Measurements from ENCODE around the gene CHL1.

The CHL1 gene

DNA sequence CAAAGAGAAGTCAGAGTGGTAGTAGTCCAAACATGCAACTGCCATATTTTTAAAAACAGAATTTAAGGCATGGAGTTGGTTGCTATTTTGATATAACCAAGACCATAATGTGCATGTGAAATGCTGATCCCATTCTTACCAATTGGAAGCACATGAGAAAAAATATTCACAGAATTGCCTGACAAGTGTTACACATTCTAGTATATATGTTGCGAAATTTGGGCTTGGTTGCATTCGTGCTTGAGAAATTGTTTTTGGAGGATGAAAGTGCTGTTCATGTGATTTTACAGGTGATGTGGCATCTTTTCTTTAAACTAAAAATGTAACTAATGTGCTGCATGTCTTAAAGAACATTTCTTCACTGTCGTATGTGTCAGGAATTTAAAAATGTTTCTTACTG lies 199.7 kb downstream of the CHL1 start:
- no peak for DNase-seq (ENCODE audit: low read depth in 2 of 2)

DNA sequence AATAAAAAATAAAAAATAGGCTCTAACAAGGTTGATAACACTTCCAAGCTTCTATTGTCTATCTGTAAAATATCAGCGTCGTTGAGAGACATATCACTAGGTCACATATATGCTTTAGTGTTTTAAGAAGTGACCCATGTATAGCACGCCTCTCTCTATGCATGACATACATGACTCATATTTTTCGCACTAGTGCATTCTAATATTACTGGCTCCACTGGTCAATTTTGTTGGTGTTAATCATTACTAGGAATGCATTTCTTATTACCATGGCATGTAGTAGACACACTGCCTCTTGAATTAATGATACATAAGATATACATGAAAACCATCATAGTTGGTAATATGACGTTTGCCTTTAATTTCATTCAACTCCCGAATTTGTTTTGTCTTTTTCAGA lies 203.1 kb downstream of the CHL1 start:
- no peak for DNase-seq (ENCODE audit: low read depth in 2 of 2)

DNA sequence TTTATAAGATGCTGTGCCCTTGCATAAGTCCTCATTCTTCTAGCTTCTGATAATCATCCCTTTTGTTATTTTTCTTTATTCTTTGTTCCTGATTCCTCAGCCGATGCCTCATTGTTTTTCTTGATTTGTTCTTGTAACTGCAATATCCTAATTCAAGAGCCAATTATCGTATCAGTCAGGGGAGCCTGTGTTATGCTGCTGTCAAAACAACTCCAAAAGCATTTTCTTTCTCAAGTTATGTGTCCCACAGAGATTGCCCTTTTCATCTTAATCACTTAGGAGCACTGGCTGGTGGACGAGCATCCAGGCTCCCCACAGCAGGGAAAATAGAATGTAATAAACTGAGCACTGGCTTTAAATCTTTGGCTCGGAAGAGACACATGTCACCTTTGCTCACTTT lies 207.3 kb downstream of the CHL1 start:
- DNase-seq (ENCODE audit: low read depth in 2 of 2) = no peak

DNA sequence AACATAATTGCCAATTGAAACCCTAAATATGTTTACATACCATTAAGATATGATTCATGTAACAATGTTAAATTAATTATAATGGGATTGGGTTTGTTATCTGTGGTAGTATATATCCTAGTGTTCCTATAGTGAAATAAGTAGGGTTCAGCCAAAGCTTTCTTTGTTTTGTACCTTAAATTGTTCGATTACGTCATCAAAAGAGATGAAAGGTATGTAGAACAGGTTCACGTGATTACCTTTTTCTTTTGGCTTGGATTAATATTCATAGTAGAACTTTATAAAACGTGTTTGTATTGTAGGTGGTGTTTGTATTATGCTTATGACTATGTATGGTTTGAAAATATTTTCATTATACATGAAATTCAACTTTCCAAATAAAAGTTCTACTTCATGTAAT lies 212.4 kb downstream of the CHL1 start:
- no peak for DNase-seq (ENCODE audit: low read depth in 2 of 2)

DNA sequence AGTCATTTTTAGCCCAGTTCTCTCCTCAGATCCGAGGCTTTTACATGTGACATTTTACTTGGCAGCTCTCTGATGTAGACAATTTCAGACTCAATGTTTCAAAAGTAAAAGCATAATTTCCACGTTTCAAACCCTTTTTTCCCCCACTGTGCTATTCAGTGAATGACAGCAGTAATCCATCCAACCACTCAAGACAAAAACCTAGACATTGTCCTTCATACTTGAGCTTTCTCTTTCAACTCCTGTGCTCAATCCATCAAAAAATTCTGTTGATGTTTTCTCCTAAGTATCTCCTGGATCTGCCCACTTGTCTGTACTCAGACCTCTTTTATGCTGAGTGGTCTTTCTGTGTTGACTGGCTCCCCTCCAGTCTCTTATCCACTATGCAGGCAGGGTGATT lies 214.7 kb downstream of the CHL1 start:
- no peak for DNase-seq (ENCODE audit: low read depth in 2 of 2)

DNA sequence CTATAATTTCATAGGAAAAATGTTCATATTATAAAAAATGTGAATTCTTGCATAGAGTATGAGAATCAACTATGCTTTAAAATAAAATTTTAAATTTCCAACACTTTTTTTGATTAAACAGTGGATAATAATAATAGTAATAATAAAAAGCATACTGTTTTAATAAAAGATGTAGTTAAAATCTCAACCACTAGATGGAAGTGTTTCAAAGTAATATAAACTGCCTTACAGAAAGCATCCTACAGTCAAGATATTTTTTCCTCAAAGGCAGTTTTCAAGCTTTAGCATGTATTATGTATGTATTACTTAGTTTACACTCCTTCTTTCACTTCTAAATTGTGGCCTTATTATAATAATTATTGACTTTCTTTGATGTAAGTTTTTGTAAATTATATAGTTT lies 217.5 kb downstream of the CHL1 start:
- DNase-seq (ENCODE audit: low read depth in 2 of 2) = no peak

DNA sequence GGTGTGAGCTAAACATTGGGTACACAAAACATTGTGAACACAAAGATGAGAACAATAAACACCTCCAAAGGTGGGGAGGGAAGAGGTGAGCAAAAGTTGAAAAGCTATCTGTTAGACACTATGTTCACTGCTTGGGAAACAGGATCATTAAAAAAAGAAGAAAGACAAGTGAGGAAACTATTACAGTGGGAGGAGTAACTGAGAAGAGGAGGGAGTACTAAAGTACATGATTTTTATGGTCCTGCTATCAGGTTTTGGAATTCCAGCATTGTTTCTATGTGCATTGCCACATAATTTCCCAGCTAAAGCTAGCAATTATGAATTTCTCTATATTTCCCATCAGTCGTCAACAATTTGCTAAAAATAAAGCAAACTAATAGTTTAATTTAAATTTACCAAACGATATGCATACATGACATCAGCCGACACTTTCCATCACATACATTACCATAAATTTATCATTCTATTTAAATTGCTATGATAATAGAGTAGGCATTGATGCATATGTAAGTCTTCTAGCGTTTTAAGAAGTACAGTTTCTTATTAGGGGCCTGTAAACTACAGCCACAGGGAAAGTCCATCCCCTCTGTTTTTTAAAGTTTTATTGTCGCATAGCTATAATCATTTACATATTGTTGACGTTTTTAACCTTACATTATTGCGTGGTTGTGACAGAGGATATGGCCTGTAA lies 221.8 kb downstream of the CHL1 start:
- no peak for DNase-seq (ENCODE audit: low read depth in 2 of 2)

DNA sequence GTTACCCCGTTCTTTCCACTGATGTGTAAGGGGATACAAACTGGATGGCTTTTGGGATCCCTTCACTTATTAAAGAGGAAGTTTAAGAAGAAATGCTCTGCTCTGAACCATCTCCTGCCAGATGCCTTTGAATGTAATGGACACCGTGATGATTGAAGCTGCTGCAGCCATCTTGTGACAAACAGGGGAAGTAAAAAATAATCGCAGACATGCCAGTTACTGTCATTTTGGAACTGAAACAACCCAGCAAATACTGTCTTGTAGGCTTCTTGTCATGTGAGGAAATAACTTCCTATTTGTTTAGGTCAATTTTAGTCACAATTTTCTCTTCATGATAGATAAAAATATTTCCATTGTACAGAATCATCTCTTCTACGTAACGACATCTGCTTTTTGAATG lies 224.0 kb downstream of the CHL1 start:
- no peak for DNase-seq (ENCODE audit: low read depth in 2 of 2)

DNA sequence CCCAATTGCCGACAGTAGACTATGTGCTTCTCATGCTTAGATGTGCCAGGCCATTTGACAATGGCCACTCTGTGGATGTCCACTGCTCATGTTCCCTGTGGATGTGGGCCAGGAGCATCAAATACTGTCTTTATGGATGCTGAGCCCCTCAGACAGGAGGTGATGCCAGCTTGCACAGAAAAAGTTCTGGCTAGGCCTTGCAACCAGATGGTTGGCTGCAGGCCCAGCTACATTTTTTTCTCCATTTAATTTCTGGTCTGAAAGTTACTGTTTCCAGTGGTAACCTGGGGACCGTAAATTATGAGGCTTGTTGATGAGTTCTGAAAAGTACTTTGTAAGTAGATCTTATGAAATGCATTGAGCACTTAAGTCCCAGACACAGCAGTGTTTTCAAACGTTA lies 228.5 kb downstream of the CHL1 start:
- no peak for DNase-seq (ENCODE audit: low read depth in 2 of 2)

DNA sequence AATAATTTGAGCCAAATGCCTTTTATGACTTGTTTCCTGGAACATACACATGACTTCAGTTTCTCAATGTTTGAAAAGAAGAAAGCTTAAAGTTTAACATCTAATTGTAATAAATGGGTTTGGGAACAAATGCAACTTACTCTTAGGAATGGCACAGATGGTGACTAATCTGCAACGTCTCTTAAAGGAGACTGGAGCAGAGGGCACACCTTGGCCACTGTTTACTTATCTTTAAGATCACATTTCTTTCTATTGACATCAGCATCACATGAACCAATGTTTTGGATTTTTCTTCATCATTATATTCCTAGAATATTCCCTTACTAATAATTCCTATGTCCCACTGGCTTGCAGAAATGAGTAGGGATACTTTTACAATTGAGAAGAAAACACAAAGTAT lies 229.5 kb downstream of the CHL1 start:
- no peak for DNase-seq (ENCODE audit: low read depth in 2 of 2)

DNA sequence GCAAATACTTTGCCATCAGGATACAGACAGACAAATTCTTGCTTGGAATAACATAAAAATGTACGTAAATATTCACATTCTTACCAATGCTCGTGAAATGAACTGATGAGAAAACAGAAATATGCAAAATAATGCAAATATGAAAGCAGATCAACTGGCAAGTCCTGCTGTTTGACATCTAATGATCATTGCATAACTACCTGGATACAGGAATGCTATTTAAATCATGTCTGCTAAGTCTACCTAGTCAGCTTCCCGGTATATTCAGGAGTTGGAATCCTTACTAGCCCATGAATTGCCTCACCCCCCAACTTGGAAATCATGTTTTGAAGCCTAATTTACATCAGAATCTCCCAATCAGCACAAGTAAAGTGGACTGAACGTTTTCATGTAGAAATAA lies 230.6 kb downstream of the CHL1 start:
- no peak for DNase-seq (ENCODE audit: low read depth in 2 of 2)

DNA sequence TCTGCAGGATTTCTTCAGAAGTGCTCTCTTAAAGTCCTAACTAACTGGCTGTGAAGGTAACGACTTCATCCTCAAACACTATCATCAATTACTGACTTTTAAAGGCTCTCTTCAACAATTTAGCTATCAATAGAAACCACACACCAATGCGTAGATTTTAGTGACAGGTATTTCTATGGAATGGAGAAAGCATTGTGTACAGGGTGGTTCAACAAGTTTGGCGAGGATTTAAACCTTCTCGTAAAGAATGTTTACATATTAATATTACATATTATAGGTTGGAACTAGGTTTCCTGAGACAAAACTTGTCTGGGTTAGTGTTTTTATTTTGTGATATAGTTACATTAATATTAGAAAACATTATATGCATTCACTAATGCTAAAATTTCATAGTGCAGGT lies 233.6 kb downstream of the CHL1 start:
- DNase-seq (ENCODE audit: low read depth in 2 of 2) = no peak

DNA sequence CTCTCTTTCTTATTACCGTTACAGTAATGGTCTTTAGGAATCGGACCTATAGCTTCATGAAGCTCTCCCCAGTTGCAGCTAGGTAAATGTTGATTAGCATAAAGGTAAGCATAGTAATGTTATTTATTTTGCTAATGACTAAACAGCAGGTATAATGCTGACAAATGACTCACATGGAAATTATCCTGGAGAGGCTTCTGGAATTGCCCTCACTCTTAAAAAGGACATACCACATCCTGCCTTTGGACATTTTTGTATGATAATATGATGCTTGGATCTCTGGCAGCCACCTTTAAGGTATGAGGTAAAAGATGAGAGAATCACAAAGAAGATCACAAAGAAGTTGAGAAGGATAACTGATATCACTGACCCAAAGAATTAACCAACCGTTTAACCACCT lies 238.6 kb downstream of the CHL1 start:
- no peak for DNase-seq (ENCODE audit: low read depth in 2 of 2)

DNA sequence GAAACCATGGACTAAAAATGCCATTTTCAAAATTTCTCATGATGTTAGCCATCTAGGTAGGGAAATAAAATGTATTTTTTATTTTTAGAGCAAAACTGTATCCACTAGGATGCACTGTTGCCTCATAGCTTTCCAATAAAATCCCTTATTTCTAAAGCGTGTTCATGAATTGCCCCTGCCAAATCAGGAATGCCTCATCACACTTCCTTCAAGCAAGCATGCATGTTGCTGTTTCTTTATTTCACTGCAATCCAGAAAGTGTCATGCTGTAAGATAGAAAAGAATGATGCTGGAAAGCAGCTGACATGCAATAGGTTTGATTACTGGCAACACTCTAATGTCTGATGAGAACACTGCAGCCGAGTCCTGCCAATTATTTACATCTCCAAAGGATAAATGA lies 239.5 kb downstream of the CHL1 start:
- no peak for DNase-seq (ENCODE audit: low read depth in 2 of 2)

DNA sequence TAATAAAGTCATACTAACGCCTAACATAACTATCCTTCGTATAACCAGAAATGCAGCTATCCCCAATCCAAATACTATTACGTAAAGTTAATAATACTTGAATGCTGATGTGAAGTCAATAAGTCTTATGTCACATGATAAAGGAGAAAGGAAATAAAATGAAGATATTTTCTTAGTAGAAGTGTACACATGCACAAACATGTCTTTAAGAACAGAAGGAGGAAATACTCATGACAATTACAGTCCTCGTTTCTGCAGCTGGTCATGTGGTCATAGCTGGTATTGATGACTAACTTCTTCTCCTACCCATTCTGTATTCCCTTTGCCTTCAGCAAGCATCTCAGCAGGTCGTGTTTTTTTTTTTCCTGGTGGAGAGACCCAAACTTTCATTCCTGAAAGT lies 244.3 kb downstream of the CHL1 start:
- DNase-seq (ENCODE audit: low read depth in 2 of 2) = no peak

DNA sequence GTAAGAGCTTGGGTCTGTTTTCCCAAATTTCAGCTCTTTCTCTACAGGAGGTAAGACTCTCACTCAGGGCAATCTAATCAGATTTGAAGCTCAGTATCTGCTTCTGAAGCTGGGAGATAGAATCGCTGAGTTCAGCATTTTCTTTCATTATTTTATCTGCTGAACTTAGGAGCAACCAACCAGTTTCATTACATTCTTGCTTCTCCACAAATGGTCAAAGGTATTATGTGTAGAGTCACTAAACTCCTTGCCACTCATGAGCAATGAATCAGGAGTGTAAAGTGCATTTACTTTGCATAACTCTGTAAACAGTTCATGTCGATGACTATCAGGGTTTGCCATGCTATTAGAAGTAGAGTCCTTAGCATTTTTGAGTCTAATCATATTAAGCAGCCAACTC lies 249.4 kb downstream of the CHL1 start:
- no peak for DNase-seq (ENCODE audit: low read depth in 2 of 2)

DNA sequence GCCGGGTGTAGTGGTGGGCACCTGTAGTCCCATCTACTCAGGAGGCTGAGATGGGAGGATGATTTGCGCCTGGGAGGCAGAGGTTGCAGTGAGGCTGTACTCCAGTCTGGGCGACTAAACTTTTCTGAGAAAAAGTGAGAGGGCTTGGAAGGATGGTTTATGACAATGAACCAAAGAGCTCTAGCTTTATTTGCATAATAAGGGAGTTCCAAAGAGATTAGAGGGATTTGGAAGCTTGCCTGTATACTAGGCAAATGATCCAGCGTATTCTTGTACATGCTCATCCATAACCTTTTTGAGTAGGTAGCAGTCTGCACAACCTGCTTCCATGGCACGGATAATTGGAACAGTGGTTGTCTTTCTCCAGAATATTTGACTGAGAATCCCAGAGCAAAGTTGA lies 251.1 kb downstream of the CHL1 start:
- DNase-seq (ENCODE audit: low read depth in 2 of 2) = no peak

DNA sequence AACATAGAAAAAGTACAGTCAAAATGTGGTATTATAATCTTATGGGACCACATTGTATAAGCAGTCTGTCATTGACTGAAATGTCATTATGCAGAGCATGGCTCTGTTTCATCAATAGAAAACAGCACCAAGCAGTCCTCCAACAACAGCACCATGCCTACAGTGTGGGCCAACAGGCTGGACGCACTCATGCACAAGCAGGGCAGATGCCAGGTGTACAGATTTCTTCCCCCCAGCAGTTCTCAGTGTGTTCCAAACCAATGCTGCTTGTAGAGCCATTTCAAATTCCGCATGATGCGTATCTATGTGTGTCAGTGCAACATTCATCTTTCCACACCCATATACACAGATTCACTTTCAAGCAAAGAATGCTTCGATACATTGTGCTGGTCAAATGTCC lies 253.1 kb downstream of the CHL1 start:
- no peak for DNase-seq (ENCODE audit: low read depth in 2 of 2)

DNA sequence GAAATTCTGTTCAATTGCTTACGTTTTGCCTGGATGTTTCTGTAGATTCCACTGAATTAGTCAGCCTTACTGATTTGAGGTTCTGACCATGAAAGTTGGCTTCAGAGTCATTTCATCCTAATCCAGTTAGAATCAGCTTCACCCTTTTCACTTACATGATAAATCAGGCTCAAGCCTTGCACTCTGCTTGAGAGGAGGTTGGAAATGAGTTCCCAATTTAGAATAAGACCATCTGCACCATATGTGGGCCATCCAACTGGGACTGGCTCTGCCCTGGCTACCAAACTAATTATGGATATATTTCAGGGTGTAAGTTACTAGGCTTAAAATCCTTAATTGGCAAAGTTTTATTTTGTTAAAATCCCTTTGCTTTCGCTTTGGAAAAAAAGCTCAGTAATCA lies 255.7 kb downstream of the CHL1 start:
- no peak for DNase-seq (ENCODE audit: low read depth in 2 of 2)

DNA sequence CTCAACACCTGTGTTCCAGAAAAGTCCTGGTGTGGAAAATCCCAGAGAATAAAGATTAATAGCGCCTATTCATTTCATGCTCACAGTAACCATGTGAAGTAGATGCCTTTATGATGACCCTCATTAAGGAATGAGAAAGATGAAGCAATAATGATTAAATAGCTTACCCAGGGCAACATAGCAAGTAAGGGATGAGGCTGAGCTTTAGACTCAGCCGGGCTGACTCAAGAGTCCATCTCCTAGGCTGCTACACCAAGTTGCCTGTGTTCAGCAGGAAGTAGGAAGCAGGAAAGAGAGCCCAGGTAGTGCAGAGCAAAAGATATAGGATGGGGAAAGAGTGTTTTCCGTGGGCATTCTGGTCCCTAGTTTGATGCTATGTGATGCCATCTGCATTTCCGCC lies 256.5 kb downstream of the CHL1 start:
- no peak for DNase-seq (ENCODE audit: low read depth in 2 of 2)

DNA sequence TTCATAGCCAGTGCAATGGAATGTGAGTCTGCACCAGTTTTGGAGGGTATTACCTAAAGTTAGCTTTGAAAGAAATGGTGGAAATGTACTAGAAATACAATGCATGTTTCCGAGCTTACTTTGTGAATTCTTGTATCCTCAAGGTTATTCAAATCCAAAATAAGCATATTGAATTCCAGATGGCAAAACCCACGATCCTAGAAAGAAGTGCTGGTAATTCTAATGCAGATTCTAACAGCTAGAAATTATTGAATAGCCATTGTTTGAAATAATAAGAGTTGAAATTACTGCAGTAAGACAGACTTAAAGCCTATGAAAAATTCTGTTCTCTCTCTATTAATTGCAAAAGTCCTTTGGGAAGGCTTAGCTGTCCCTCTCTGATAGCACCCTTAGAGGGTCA lies 258.4 kb downstream of the CHL1 start:
- DNase-seq (ENCODE audit: low read depth in 2 of 2) = no peak

DNA sequence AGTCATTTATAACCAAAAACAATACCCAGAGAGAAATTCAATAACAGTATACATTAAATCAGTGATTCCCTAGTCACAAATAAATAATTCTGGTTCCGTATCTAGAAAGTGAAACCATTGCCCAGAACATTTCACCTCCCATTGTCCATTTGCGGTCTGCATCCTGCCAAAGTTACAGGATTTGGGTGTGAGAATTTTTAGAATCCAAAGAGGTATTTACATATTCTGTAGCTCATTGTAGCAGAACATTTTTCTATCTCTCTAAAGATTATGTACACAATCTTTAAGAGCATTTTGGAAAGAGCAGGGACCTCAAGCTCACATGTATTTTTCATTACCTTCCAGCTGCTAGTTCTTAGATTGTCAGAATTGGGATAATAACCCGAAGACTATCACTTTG lies 261.6 kb downstream of the CHL1 start:
- DNase-seq (ENCODE audit: low read depth in 2 of 2) = no peak

DNA sequence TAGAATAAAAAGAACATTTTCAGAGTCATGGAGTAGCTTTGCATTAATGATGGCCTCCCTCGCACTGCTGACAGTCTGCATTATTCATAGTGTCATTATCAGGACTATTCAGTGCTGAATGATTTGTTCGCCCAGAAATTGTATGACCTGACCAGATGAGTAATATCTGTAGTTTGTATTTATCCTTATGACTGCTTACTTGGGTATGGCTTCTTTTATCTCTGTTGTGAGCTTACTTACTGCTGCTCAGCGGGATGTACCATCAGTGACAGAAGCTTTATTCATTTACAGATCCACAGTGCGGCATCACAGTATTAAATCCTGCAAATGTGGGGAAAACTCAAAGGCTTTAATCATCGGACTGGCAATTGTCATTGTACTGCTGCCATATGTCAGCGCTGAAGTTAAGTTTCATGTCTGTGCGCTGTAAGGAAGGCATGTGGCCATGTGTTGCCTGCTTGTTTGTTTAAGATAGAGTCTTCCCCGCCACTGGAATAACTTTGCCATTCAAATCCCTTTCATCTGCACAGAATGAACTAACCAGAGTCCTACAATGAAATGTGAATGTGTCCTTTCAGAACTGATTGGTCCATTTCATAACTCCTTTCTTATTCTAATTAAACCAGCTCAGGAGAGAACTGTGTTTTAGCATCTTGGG lies 262.2 kb downstream of the CHL1 start:
- no peak for DNase-seq (ENCODE audit: low read depth in 2 of 2)

All from stimulated activated CD4-positive, alpha-beta T cell treated with anti-CD3 and anti-CD28 coated beads, Interleukin-12 subunit alpha, Interleukin-12 subunit beta, amount 100 ng/mL, for 24 hours (primary cell).